Right atrium auricular region (tissue), 2 donors: Measurements from ENCODE around the gene SF3B6. TPM values are rescaled to one million over a fixed set of nuclear protein-coding genes. Genes with fewer than 3 reads are reported as not detected.

Experiments used
- DNase-seq: peaks from one replicate; pipeline ENCODE4 v3.0.0-alpha.2; 2019; ENCODE audit warnings: low spot score
- H3K27ac ChIP-seq, 2 donors: fragments of 200-600 bp; sonication (generic); 1 replicate in 1 of 2; 2 replicates in 1 of 2; pipeline ENCODE4 v1.5.1; 2016 to 2019
- H3K27me3 ChIP-seq, 2 donors: fragments of 200-600 bp; sonication (generic); one replicate each; pipeline versions ENCODE4 v1.5.1 to v1.6.0; 2017 to 2019
- H3K36me3 ChIP-seq: fragments of 200-600 bp; sonication (generic); one replicate; pipeline ENCODE4 v1.5.1; 2016
- H3K4me1 ChIP-seq, 2 donors: fragments of 200-600 bp; sonication (generic); one replicate each; pipeline versions ENCODE4 v1.5.1 to v1.6.0; 2017 to 2019
- H3K4me3 ChIP-seq, 2 donors: fragments of 200-600 bp; sonication (generic); 1 replicate in 1 of 2; 2 replicates in 1 of 2; pipeline ENCODE4 v1.5.1; 2017 to 2019; ENCODE audit warnings: mild to moderate bottlenecking in 1 of 2, moderate library complexity in 1 of 2
- H3K9me3 ChIP-seq, 2 donors: fragments of 200-600 bp; sonication (generic); one replicate each; pipeline ENCODE4 v1.5.1; 2019
- CTCF ChIP-seq, 2 donors: fragments of 200-600 bp; sonication (generic); IDR thresholded peaks; one replicate each; pipeline ENCODE4 v1.5.1; 2019; ENCODE audit warnings: antibody characterized with exemption in 2 of 2
- total RNA-seq, 2 donors: library from RNA; depleted of rRNA; stranded (reverse); fragments of >200 nt; gene quantifications; one replicate each; pipeline ENCODE4 v1.1.0, GENCODE V29; 2016

The SF3B6 gene
- total RNA-seq, 2 donors from 2014 or later = 71.2 to 74.8 TPM

GRCh38 chr2:24022324-24022974, 53.7 kb downstream of the SF3B6 start:
- no peaks in the 10 kb centered on the region for H3K4me1 ChIP-seq
- H3K27ac ChIP-seq = no peak overlapping the region
- TF ChIP-seq CTCF (IDR thresholded peaks at IDR 0.05) = no peak
- no peak for DNase-seq
- peaks cover 4% of the 10 kb centered on the region for H3K36me3 ChIP-seq
- no peaks in the 10 kb centered on the region for H3K27me3 ChIP-seq
- H3K4me3 ChIP-seq = no peak overlapping the region
- no peaks in the 10 kb centered on the region for H3K9me3 ChIP-seq

- H3K9me3 ChIP-seq = no peaks in the 10 kb centered on the region
- no peaks in the 10 kb centered on the region for H3K4me1 ChIP-seq
- no peak for DNase-seq
- no peak overlapping the region for H3K4me3 ChIP-seq
- H3K27me3 ChIP-seq = no peaks in the 10 kb centered on the region
- TF ChIP-seq CTCF (IDR thresholded peaks at IDR 0.05) = peak in 1 of 2 donors; percentile 16
- H3K27ac ChIP-seq = no peak overlapping the region
- peaks cover 3% of the 10 kb centered on the region for H3K36me3 ChIP-seq
Measured at GRCh38 chr2:24021122-24021998, 54.8 kb downstream of the SF3B6 start.

GRCh38 chr2:24020244-24020643, 55.9 kb downstream of the SF3B6 start:
- no peak overlapping the region for H3K27ac ChIP-seq
- H3K36me3 ChIP-seq = no peaks in the 10 kb centered on the region
- no peaks in the 10 kb centered on the region for H3K9me3 ChIP-seq
- no peaks in the 10 kb centered on the region for H3K27me3 ChIP-seq
- no peaks in the 10 kb centered on the region for H3K4me1 ChIP-seq
- no peak overlapping the region for H3K4me3 ChIP-seq
- DNase-seq = no peak
- TF ChIP-seq CTCF (IDR thresholded peaks at IDR 0.05) = no peak

GRCh38 chr2:24019729-24020128, 56.4 kb downstream of the SF3B6 start:
- DNase-seq = no peak
- Histone ChIP-seq H3K9me3 (no peaks in the 10 kb centered on the region), H3K27me3 (no peaks in the 10 kb centered on the region), H3K27ac (no peak overlapping the region), H3K4me1 (no peaks in the 10 kb centered on the region), H3K4me3 (no peak overlapping the region), H3K36me3 (no peaks in the 10 kb centered on the region)
- no peak for TF ChIP-seq CTCF (IDR thresholded peaks at IDR 0.05)

GRCh38 chr2:24018241-24018640, 57.9 kb downstream of the SF3B6 start:
- Histone ChIP-seq H3K9me3 (no peaks in the 10 kb centered on the region), H3K27me3 (no peaks in the 10 kb centered on the region), H3K36me3 (no peaks in the 10 kb centered on the region), H3K4me1 (no peaks in the 10 kb centered on the region), H3K4me3 (no peak overlapping the region), H3K27ac (no peak overlapping the region)
- no peak for DNase-seq
- TF ChIP-seq CTCF (IDR thresholded peaks at IDR 0.05) = no peak
